ENCODE data around the gene CASP9.

DNA sequence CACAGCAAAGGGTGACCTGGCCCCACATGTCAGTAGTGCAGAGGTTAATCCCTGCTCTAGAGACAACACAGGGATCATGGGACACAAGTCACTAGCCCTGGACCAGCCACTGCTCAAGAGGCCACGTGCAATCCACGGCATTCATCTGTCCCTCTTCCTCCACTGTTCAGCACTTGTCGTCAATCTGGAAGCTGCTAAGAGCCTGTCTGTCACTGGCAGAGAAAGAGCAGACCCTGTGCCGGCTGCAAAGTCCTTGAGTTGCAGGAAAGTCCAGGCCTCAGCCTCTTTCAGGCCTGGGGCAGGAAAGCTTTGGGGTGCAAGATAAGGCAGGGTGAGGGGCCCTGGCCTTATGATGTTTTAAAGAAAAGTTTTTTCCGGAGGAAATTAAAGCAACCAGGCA lies 31.4 kb downstream of the CASP9 start:
- TF ChIP-seq, protein P1, sequence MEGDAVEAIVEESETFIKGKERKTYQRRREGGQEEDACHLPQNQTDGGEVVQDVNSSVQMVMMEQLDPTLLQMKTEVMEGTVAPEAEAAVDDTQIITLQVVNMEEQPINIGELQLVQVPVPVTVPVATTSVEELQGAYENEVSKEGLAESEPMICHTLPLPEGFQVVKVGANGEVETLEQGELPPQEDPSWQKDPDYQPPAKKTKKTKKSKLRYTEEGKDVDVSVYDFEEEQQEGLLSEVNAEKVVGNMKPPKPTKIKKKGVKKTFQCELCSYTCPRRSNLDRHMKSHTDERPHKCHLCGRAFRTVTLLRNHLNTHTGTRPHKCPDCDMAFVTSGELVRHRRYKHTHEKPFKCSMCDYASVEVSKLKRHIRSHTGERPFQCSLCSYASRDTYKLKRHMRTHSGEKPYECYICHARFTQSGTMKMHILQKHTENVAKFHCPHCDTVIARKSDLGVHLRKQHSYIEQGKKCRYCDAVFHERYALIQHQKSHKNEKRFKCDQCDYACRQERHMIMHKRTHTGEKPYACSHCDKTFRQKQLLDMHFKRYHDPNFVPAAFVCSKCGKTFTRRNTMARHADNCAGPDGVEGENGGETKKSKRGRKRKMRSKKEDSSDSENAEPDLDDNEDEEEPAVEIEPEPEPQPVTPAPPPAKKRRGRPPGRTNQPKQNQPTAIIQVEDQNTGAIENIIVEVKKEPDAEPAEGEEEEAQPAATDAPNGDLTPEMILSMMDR (IDR thresholded peaks at IDR 0.05): no peak
- no peak for TF ChIP-seq POLR2A (IDR thresholded peaks at IDR 0.05)
- no peak for TF ChIP-seq POLR2AphosphoS5 (IDR thresholded peaks at IDR 0.05; ENCODE audit: insufficient read depth in 1 of 2, low read depth in 1 of 2)

All from vagina (tissue), 2 donors.